CD4-positive, alpha-beta memory T cell (primary cell): ENCODE results near the gene NELL2. TPM values are rescaled to one million over a fixed set of nuclear protein-coding genes. Genes with fewer than 3 reads are reported as not detected.
"Not testable (repeated sequence)": the region's sequence is repeated elsewhere in the genome, so short reads cannot be mapped to it uniquely, and the experiment has no call there.

Experiments used
- CTCF ChIA-PET: fragments of 350-600 bp; sonication (Branson Sonifier 250); formaldehyde crosslinking; loops from one replicate; lab custom pipeline; 2021; ENCODE audit warnings: inconsistent platforms; ENCODE audit not compliant: partially characterized antibody; lab: Charles Lee
- POLR2A ChIA-PET: fragments of 350-600 bp; sonication (Branson Sonifier 250); formaldehyde crosslinking; loops from one replicate; lab custom pipeline; 2021; ENCODE audit not compliant: partially characterized antibody; lab: Charles Lee
- DNase-seq, 5 donors: peaks; one replicate each; pipeline versions ENCODE4 v3.0.0 to v3.0.0-alpha.2; 2020 to 2022; ENCODE audit warnings: mixed read lengths in 1 of 5
- H3K27ac ChIP-seq: one replicate; pipeline ENCODE4 v1.7.0; 2013; ENCODE audit warnings: low read depth, low read length
- H3K27me3 ChIP-seq: 2 replicates; pipeline ENCODE4 v1.7.0; 2013; ENCODE audit warnings: mild to moderate bottlenecking, low read length, moderate library complexity; ENCODE audit not compliant: insufficient read depth
- H3K36me3 ChIP-seq: 2 replicates; pipeline ENCODE4 v1.7.0; 2013; ENCODE audit warnings: mild to moderate bottlenecking, low read length, moderate library complexity; ENCODE audit not compliant: insufficient read depth
- H3K4me1 ChIP-seq: 2 replicates; pipeline ENCODE4 v1.7.0; 2013; ENCODE audit warnings: mild to moderate bottlenecking, low read length, moderate library complexity; ENCODE audit not compliant: insufficient read depth
- H3K4me3 ChIP-seq, 2 donors: one replicate each; pipeline ENCODE4 v1.7.0; 2013; ENCODE audit warnings: low read length in 2 of 2, mild to moderate bottlenecking in 1 of 2
- H3K9me3 ChIP-seq, 2 donors: one replicate each; pipeline ENCODE4 v1.7.0; 2013; ENCODE audit warnings: low read length in 2 of 2, control low read depth in 1 of 2; ENCODE audit not compliant: control insufficient read depth in 1 of 2
- H3K27ac Mint-ChIP-seq, 7 donors: one replicate each; pipeline ENCODE4 v1.8.0; 2020 to 2021; ENCODE audit warnings: mixed read lengths in 7 of 7, mild to moderate bottlenecking in 6 of 7, inconsistent platforms in 3 of 7, moderate library complexity in 3 of 7
- H3K27me3 Mint-ChIP-seq, 2 donors: one replicate each; pipeline ENCODE4 v1.8.0; 2020 to 2021; ENCODE audit warnings: mixed read lengths in 2 of 2
- H3K36me3 Mint-ChIP-seq, 2 donors: one replicate each; pipeline ENCODE4 v1.8.0; 2020 to 2021; ENCODE audit warnings: mixed read lengths in 2 of 2, inconsistent platforms in 1 of 2, mild to moderate bottlenecking in 1 of 2
- H3K4me1 Mint-ChIP-seq, 4 donors: one replicate each; pipeline ENCODE4 v1.8.0; 2020 to 2021; ENCODE audit warnings: mixed read lengths in 4 of 4, mild to moderate bottlenecking in 1 of 4
- H3K4me3 Mint-ChIP-seq, 8 donors: one replicate each; pipeline ENCODE4 v1.8.0; 2020 to 2021; ENCODE audit warnings: mixed read lengths in 8 of 8, mild to moderate bottlenecking in 7 of 8, moderate library complexity in 6 of 8, inconsistent platforms in 3 of 8
- H3K9me3 Mint-ChIP-seq, 8 donors: one replicate each; pipeline ENCODE4 v1.8.0; 2020 to 2021; ENCODE audit warnings: mixed read lengths in 8 of 8, mild to moderate bottlenecking in 5 of 8, inconsistent platforms in 3 of 8, moderate library complexity in 1 of 8
- intact Hi-C: fragments of 100-400 bp; cut with micrococcal nuclease; formaldehyde crosslinking; loops from one replicate; pipeline ENCODE4 v1.15.1; 2023
- polyA plus RNA-seq, 2 donors: library from polyadenylated mRNA; unstranded; fragments of 300-500 nt; fragmentation: Illumina TruSeq; gene quantifications; one replicate each; pipeline ENCODE4 v1.2.3, GENCODE V29; 2021
- total RNA-seq, 2 experiments: library from RNA; stranded (reverse); gene quantifications; one replicate each; pipeline ENCODE4 v1.2.3, GENCODE V29; 2021

The NELL2 gene
- total and polyA plus RNA-seq, 4 experiments from 2014 or later = 92.8 to 257 (median 179) TPM

GRCh38 chr12:44750468-44750867 lies 125.6 kb downstream of the NELL2 start:
- Mint-ChIP-seq H3K4me3 (no peak overlapping the region), H3K36me3 (peaks cover 17 to 19% of the 10 kb centered on the region in 2 donors), H3K9me3 (peaks cover 0 to 11% (median 0%) of the 10 kb centered on the region in 8 donors), H3K4me1 (peaks cover 0 to 9% (median 5%) of the 10 kb centered on the region in 4 donors), H3K27ac (no peak overlapping the region), H3K27me3 (no peaks in the 10 kb centered on the region)
- intact Hi-C loops = no loop called here
- Histone ChIP-seq H3K27me3 (no peaks in the 10 kb centered on the region), H3K4me3 (no peak overlapping the region), H3K36me3 (no peaks in the 10 kb centered on the region), H3K4me1 (no peaks in the 10 kb centered on the region), H3K9me3 (no peaks in the 10 kb centered on the region), H3K27ac (no peak overlapping the region)
- ChIA-PET POLR2A (no interaction called here), CTCF (no interaction called here)
- no peak for DNase-seq

DNA sequence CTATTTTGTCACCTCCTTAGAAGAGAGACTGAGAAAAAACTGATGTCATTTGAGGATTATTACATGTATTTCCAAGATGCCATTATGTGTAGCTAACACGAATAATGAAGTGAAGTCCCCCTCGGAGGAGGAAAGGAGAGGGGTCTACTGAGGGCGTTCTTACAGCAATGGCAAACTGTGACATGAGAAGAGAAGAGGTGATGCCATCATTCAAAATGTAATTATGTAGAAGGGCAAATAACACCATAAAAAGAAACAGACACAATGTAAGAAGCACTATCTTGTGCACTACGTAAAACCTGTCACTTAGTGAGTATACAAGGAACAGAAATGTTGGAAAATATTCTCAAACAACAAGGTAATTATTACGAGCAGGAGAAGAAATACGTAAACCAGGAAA lies 126.5 kb downstream of the NELL2 start:
- peaks cover 0 to 9% (median 5%) of the 10 kb centered on the region in 4 donors for H3K4me1 Mint-ChIP-seq
- H3K27ac Mint-ChIP-seq = no peak overlapping the region
- Histone ChIP-seq H3K4me1 (no peaks in the 10 kb centered on the region), H3K4me3 (no peak overlapping the region), H3K27ac (no peak overlapping the region), H3K36me3 (no peaks in the 10 kb centered on the region), H3K27me3 (no peaks in the 10 kb centered on the region), H3K9me3 (no peaks in the 10 kb centered on the region)
- POLR2A ChIA-PET = no interaction called here
- H3K4me3 Mint-ChIP-seq = no peak overlapping the region
- H3K36me3 Mint-ChIP-seq = peaks cover 18 to 19% of the 10 kb centered on the region in 2 donors
- H3K27me3 Mint-ChIP-seq = no peaks in the 10 kb centered on the region
- no peak for DNase-seq
- intact Hi-C loops = no loop called here
- peaks cover 0 to 11% (median 0%) of the 10 kb centered on the region in 8 donors for H3K9me3 Mint-ChIP-seq
- CTCF ChIA-PET = no interaction called here

GRCh38 chr12:44748950-44749468 lies 127.1 kb downstream of the NELL2 start:
- Mint-ChIP-seq H3K4me1 (peaks cover 0 to 9% (median 5%) of the 10 kb centered on the region in 4 donors), H3K4me3 (no peak overlapping the region), H3K9me3 (peaks cover 0 to 11% (median 1%) of the 10 kb centered on the region in 8 donors), H3K27ac (no peak overlapping the region), H3K27me3 (no peaks in the 10 kb centered on the region), H3K36me3 (peaks cover 17 to 19% of the 10 kb centered on the region in 2 donors)
- intact Hi-C loops = no loop called here
- H3K27me3 ChIP-seq = no peaks in the 10 kb centered on the region
- no peaks in the 10 kb centered on the region for H3K9me3 ChIP-seq
- H3K36me3 ChIP-seq = no peaks in the 10 kb centered on the region
- ChIA-PET CTCF (no interaction called here), POLR2A (no interaction called here)
- H3K4me1 ChIP-seq = no peaks in the 10 kb centered on the region
- no peak for DNase-seq
- no peak overlapping the region for H3K27ac ChIP-seq
- no peak overlapping the region for H3K4me3 ChIP-seq

DNA sequence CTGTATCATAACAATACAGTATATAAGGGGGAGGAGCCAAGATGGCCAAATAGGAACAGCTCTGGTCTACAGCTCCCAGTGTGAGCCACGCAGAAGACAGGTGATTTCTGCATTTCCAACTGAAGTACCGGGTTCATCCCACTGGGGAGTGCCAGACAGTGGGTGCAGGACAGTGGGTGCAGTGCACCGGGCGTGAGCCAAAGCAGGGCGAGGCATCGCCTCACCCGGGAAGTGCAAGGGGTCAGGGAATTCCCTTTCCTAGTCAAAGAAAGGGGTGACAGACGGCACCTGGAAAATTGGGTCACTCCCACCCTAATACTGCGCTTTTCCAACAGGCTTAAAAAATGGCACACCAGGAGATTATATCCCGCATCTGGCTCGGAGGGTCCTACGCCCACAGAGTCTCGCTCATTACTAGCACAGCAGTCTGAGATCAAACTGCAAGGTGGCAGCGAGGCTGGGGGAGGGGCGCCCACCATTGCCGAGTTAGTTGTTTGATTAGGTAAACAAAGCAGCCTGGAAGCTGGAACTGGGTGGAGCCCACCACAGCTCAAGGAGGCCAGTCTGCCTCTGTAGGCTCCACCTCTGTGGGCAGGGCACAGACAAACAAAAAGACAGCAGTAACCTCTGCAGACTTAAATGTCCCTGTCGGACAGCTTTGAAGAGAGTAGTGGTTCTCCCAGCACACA lies 134.7 kb downstream of the NELL2 start:
- H3K27ac ChIP-seq, POLR2A ChIA-PET, H3K4me3 Mint-ChIP-seq, H3K27me3 Mint-ChIP-seq, H3K27ac Mint-ChIP-seq, CTCF ChIA-PET, H3K27me3 ChIP-seq, H3K36me3 ChIP-seq, H3K4me1 Mint-ChIP-seq, intact Hi-C loops, DNase-seq, H3K4me3 ChIP-seq, H3K9me3 ChIP-seq, H3K4me1 ChIP-seq: not testable (repeated sequence)
- H3K36me3 Mint-ChIP-seq = peaks cover 25 to 32% of the 10 kb centered on the region in 2 donors
- H3K9me3 Mint-ChIP-seq = peaks cover 0 to 14% (median 10%) of the 10 kb centered on the region in 8 donors

DNA sequence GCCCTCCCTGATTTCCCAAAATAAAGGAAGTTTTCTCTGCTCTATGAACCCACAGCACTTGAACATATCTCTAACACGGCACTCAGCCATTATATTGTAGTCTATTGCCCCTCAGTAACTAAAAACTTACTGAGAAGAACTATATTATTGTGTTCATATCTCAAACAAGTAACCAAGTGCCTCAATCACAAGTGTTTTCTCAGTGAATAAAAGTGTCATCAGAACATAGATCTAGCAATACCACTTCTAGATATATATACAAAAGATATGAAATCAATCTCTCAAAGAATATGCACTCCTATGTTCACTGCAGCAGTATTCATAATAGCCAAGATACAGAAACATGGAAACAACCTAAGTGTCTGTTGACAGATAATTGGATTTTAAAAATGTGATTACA lies 138.1 kb downstream of the NELL2 start:
- POLR2A ChIA-PET = no interaction called here
- intact Hi-C loops = no loop called here

GRCh38 chr12:44728566-44728965 lies 147.5 kb downstream of the NELL2 start:
- ChIA-PET POLR2A (no interaction called here), CTCF (no interaction called here)
- peaks cover 38 to 49% of the 10 kb centered on the region in 2 donors for H3K36me3 Mint-ChIP-seq
- no peaks in the 10 kb centered on the region for H3K27me3 ChIP-seq
- no peak overlapping the region for H3K27ac ChIP-seq
- peaks cover 2 to 73% (median 42%) of the 10 kb centered on the region in 8 donors for H3K9me3 Mint-ChIP-seq
- no peaks in the 10 kb centered on the region for H3K9me3 ChIP-seq
- H3K4me3 ChIP-seq = no peak overlapping the region
- H3K36me3 ChIP-seq = no peaks in the 10 kb centered on the region
- H3K27me3 Mint-ChIP-seq = no peaks in the 10 kb centered on the region
- no peak for DNase-seq
- intact Hi-C loops = no loop called here
- H3K4me1 ChIP-seq = no peaks in the 10 kb centered on the region
- H3K27ac Mint-ChIP-seq = no peak overlapping the region
- peaks cover 0 to 5% (median 0%) of the 10 kb centered on the region in 4 donors for H3K4me1 Mint-ChIP-seq
- no peak overlapping the region for H3K4me3 Mint-ChIP-seq

More for the DNA sequence above, 138.1 kb downstream of the NELL2 start:
- CTCF ChIA-PET = no interaction called here
- Mint-ChIP-seq H3K36me3 (peaks cover 31 to 32% of the 10 kb centered on the region in 2 donors), H3K9me3 (peaks cover 0 to 18% (median 6%) of the 10 kb centered on the region in 8 donors), H3K4me3 (no peak overlapping the region), H3K27ac (no peak overlapping the region), H3K4me1 (peaks cover 0 to 2% (median 0%) of the 10 kb centered on the region in 4 donors), H3K27me3 (no peaks in the 10 kb centered on the region)
- no peak overlapping the region for H3K4me3 ChIP-seq
- DNase-seq = no peak
- no peaks in the 10 kb centered on the region for H3K9me3 ChIP-seq
- H3K27me3 ChIP-seq = no peaks in the 10 kb centered on the region
- H3K4me1 ChIP-seq = no peaks in the 10 kb centered on the region
- H3K36me3 ChIP-seq = no peaks in the 10 kb centered on the region
- no peak overlapping the region for H3K27ac ChIP-seq

- Mint-ChIP-seq H3K9me3 (peaks cover 0 to 14% (median 2%) of the 10 kb centered on the region in 8 donors), H3K36me3 (peaks cover 8 to 18% of the 10 kb centered on the region in 2 donors), H3K4me1 (peaks cover 0 to 15% (median 4%) of the 10 kb centered on the region in 4 donors), H3K4me3 (no peak overlapping the region), H3K27ac (no peak overlapping the region), H3K27me3 (no peaks in the 10 kb centered on the region)
- no peak overlapping the region for H3K27ac ChIP-seq
- ChIA-PET POLR2A (no interaction called here), CTCF (no interaction called here)
- intact Hi-C loops = no loop called here
- no peaks in the 10 kb centered on the region for H3K27me3 ChIP-seq
- no peak overlapping the region for H3K4me3 ChIP-seq
- H3K9me3 ChIP-seq = no peaks in the 10 kb centered on the region
- no peak for DNase-seq
- H3K36me3 ChIP-seq = no peaks in the 10 kb centered on the region
- H3K4me1 ChIP-seq = no peaks in the 10 kb centered on the region
Observed at GRCh38 chr12:44720265-44720664, 155.8 kb downstream of the NELL2 start.
